Heart left ventricle (tissue), 16 donors: ENCODE results near the gene TIAM2. TPM values are rescaled to one million over a fixed set of nuclear protein-coding genes. Genes with fewer than 3 reads are reported as not detected.

Experiments used
- ATAC-seq, 4 donors: fragments of 200-7000 bp; cut with Tn5 transposase; one replicate each; pipeline ENCODE4 v1.9.1; 2020 to 2022; ENCODE audit warnings: moderate library complexity in 4 of 4, mild to moderate bottlenecking in 3 of 4, moderate number of reproducible peaks in 1 of 4
- DNase-seq, 5 donors: peaks; one replicate each; pipeline ENCODE4 v3.0.0-alpha.2; 2020
- H3K27ac ChIP-seq, 12 donors: fragments of 200-600 bp; sonication (generic) in 4 of 12; one replicate each; pipeline versions ENCODE4 v1.5.0 to v1.8.0; 2016 to 2022; ENCODE audit warnings: mild to moderate bottlenecking in 2 of 12
- H3K27me3 ChIP-seq, 9 donors: fragments of 200-600 bp; sonication (generic) in 2 of 9; one replicate each; pipeline versions ENCODE4 v1.5.1 to v1.8.0; 2016 to 2022; ENCODE audit warnings: mild to moderate bottlenecking in 3 of 9
- H3K36me3 ChIP-seq, 9 donors: fragments of 200-600 bp; sonication (generic) in 2 of 9; one replicate each; pipeline versions ENCODE4 v1.5.0 to v1.8.0; 2018 to 2022; ENCODE audit warnings: mild to moderate bottlenecking in 2 of 9
- H3K4me1 ChIP-seq, 12 donors: fragments of 200-600 bp; sonication (generic) in 4 of 12; one replicate each; pipeline versions ENCODE4 v1.5.0 to v1.8.0; 2016 to 2022; ENCODE audit warnings: mild to moderate bottlenecking in 3 of 12
- H3K4me3 ChIP-seq, 12 donors: fragments of 200-600 bp; sonication (generic) in 4 of 12; one replicate each; pipeline versions ENCODE4 v1.5.0 to v1.8.0; 2017 to 2022; ENCODE audit warnings: mild to moderate bottlenecking in 9 of 12, moderate library complexity in 4 of 12
- H3K9me3 ChIP-seq, 12 donors: fragments of 200-600 bp; sonication (generic) in 4 of 12; one replicate each; pipeline versions ENCODE4 v1.5.0 to v1.8.0; 2016 to 2022; ENCODE audit warnings: mild to moderate bottlenecking in 1 of 12
- POLR2A ChIP-seq, 2 donors: fragments of 450-650 bp; IDR thresholded peaks; one replicate each; pipeline ENCODE4 v1.6.1; 2017; ENCODE audit warnings: antibody characterized with exemption in 2 of 2, mild to moderate bottlenecking in 2 of 2, moderate library complexity in 2 of 2
- WGBS, 4 donors: extraction: QIAGEN DNeasy Blood & Tissue Kit in 2 of 4; methylation state at CpG; one replicate each; pipeline versions ENCODE4 v1.1.5 to v1.1.7; 2013 to 2018; 5-methylcytosine and 5-hydroxymethylcytosine counted together
- intact Hi-C, 10 donors: fragments of 100-400 bp; cut with DNase I; formaldehyde crosslinking; loops; one replicate each; pipeline versions ENCODE4 v1.11.1 to v1.14.2; 2022
- polyA plus RNA-seq, 2 donors: library from polyadenylated mRNA; stranded (reverse); fragments of 200-250 nt; gene quantifications; one replicate each; pipeline ENCODE4 v1.2.3, GENCODE V29; 2013
- total RNA-seq, 9 donors: library from RNA; depleted of rRNA in 2 of 9; stranded (reverse); fragments of >200 nt in 2 of 9; fragmentation: NEBNext Ultra II Directional in 3 of 9; extraction: Animal tissue kit (Norgen Biotek cat#: 25700) in 3 of 9; gene quantifications; one replicate each; pipeline versions ENCODE4 v1.1.0 to v1.2.4, GENCODE V29; 2016 to 2023
- TF ChIP-seq, protein P1 (sequence below), 12 donors: fragments of 200-600 bp; sonication (generic) in 4 of 12; IDR thresholded peaks; one replicate each; pipeline versions ENCODE4 v1.5.0 to v1.8.0; 2018 to 2022; ENCODE audit warnings: antibody characterized with exemption in 12 of 12, mild to moderate bottlenecking in 5 of 12
- donor health status: ischemic (EF 13 %, LVEDD 7.1; RV severe dilation, severe dysfunction).
- donor health status: healthy with polysubstance abuse.
- donor health status: DM: no; HTN: yes; CAD: no.
- donor health status: DM: no; HTN: no; CAD: no.
- donor health status: ischemic (EF 25% LVEDD 6.9; RV normal size, moderate dysfunction).
- donor health status: ischemic (EF 25% LVEDD 5.7; RV mildly dilated, moderate dysfunction).
- donor health status: healthy.
- donor health status: DM: yes; HTN: yes; CAD: no.
- donor health status: ischemic (EF 35%, LVEDD 5.7; RV mildly dilated, moderate dysfunction).
- donor health status: nonischemic (EF 11% LVEDD 7.7; RV severe dilation, severe dysfunction).
- donor health status: DM: yes; HTN: yes; CAD: no.
- donor health status: PGD.
- donor health status: ischemic (EF 29% LVEDD 5.4; RV normal size, mild dysfunction).
- donor health status: nonischemic (EF 23%, LVEDD 6.1; RV moderate dilation, normal function).

Gene TIAM2
- total and polyA plus RNA-seq, 11 donors: 4.6 to 16.5 (median 12.6) TPM

DNA sequence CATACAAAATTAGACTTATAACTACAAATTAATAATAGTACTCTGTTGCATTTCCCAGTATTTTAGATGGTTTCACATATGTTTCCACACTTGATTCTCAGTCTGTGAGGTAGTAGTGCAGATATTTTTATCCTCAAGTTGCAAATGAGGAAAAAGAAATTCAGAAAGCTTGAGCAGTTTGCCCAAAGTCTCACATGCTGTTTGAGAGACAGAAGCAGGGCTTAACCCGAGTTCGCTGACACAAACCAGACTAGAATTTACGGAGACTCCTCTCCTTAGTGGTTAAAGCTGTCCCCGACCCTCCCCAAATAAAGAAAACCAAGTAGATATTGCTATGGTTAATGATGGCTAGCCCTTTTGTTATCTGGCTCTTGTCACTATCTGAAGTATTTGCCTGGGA is 126.2 kb downstream of the TIAM2 start:
- peaks cover 0 to 7% (median 1%) of the 10 kb centered on the region in 12 donors for H3K4me1 ChIP-seq
- H3K4me3 ChIP-seq: peak overlapping the region in 8 of 12 donors; percentile 6 to 39 (median 26)
- no peak for TF ChIP-seq POLR2A (IDR thresholded peaks at IDR 0.05)
- TF ChIP-seq, protein P1, sequence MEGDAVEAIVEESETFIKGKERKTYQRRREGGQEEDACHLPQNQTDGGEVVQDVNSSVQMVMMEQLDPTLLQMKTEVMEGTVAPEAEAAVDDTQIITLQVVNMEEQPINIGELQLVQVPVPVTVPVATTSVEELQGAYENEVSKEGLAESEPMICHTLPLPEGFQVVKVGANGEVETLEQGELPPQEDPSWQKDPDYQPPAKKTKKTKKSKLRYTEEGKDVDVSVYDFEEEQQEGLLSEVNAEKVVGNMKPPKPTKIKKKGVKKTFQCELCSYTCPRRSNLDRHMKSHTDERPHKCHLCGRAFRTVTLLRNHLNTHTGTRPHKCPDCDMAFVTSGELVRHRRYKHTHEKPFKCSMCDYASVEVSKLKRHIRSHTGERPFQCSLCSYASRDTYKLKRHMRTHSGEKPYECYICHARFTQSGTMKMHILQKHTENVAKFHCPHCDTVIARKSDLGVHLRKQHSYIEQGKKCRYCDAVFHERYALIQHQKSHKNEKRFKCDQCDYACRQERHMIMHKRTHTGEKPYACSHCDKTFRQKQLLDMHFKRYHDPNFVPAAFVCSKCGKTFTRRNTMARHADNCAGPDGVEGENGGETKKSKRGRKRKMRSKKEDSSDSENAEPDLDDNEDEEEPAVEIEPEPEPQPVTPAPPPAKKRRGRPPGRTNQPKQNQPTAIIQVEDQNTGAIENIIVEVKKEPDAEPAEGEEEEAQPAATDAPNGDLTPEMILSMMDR (IDR thresholded peaks at IDR 0.05): no peak
- intact Hi-C loops: no loop called here
- H3K27me3 ChIP-seq: no peaks in the 10 kb centered on the region
- no peaks in the 10 kb centered on the region for H3K9me3 ChIP-seq
- H3K36me3 ChIP-seq: no peaks in the 10 kb centered on the region
- WGBS, 4 donors: 36 to 46% (median 39%) methylated on average over 4 of the region's 4 CpGs
- peak overlapping the region in 1 of 12 donors; percentile 28 for H3K27ac ChIP-seq
- no peak for DNase-seq
- no peak for ATAC-seq

DNA sequence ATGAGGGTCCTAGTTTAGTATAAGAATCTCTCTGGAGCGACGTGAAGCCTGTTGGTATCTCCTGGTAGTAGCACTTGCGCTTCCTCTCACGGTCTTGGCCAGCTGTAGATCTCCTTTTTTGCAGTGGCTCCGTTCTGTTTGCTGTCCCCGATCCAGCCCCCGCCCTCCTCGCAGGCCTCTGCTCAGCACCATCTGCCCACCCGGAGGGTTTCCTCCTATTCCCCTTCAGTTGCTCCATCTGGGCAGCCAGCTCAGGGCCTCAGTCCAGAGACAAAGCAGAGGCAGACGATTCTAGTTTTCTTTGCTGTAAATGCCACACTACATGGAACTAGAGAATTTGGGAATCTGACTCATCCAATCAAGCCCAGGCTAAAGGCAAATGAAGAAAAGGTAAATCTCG is 126.6 kb downstream of the TIAM2 start:
- Histone ChIP-seq H3K9me3 (no peaks in the 10 kb centered on the region), H3K27me3 (no peaks in the 10 kb centered on the region), H3K36me3 (no peaks in the 10 kb centered on the region), H3K4me3 (peak overlapping the region in 8 of 12 donors; percentile 6 to 39 (median 26)), H3K27ac (peak overlapping the region in 1 of 12 donors; percentile 28), H3K4me1 (peaks cover 0 to 7% (median 1%) of the 10 kb centered on the region in 12 donors)
- TF ChIP-seq, protein P1 (IDR thresholded peaks at IDR 0.05): no peak
- TF ChIP-seq POLR2A (IDR thresholded peaks at IDR 0.05): no peak
- WGBS, 4 donors: 21 to 35% (median 25%) methylated on average over 11 of the region's 11 CpGs
- ATAC-seq (peak; percentile 50 to 62 (median 53)), DNase-seq (no peak)
- intact Hi-C loops: no loop called here

DNA sequence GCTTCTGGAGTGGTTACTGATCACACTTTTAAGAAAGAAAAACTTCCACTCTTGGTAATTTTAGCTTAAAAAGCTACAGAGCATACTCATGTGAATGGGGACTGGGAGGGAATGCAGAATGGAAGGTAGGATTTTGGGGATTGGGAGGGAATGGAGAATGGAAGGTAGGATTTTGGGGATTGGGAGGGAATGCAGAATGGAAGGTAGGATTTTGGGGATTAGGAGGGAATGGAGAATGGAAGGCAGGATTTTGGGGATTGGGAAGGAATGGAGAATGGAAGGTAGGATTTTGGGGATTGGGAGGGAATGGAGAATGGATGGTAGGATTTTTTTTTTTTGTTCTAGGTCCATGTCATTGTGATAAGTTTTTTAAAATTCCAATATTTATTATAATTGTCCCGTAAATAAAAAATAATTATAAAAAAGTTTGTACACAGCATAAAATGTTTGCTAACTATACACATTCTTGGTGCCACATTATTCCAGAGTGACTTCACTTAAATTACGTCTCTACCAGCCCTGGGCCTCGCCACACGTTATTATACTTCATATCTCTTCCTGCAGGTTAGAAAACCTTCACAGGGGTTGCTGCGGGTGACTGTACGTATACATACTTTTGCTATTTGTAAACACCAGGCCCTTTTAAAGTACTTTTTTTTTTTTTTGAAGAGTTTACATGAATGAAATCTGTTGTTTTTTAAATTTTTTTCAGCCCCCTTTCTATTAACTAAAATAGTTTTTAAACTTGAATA is 127.3 kb downstream of the TIAM2 start:
- intact Hi-C loops: no loop called here
- H3K27ac ChIP-seq: no peak overlapping the region
- H3K9me3 ChIP-seq: no peaks in the 10 kb centered on the region
- H3K4me3 ChIP-seq: peak overlapping the region in 2 of 12 donors; percentile 36 to 39
- DNase-seq (no peak), ATAC-seq (no peak)
- no peaks in the 10 kb centered on the region for H3K27me3 ChIP-seq
- no peaks in the 10 kb centered on the region for H3K36me3 ChIP-seq
- WGBS, 4 donors: 90 to 94% (median 94%) methylated on average over 6 of the region's 6 CpGs
- TF ChIP-seq, protein P1 (IDR thresholded peaks at IDR 0.05): no peak
- TF ChIP-seq POLR2A (IDR thresholded peaks at IDR 0.05): no peak
- peaks cover 0 to 7% (median 1%) of the 10 kb centered on the region in 12 donors for H3K4me1 ChIP-seq

DNA sequence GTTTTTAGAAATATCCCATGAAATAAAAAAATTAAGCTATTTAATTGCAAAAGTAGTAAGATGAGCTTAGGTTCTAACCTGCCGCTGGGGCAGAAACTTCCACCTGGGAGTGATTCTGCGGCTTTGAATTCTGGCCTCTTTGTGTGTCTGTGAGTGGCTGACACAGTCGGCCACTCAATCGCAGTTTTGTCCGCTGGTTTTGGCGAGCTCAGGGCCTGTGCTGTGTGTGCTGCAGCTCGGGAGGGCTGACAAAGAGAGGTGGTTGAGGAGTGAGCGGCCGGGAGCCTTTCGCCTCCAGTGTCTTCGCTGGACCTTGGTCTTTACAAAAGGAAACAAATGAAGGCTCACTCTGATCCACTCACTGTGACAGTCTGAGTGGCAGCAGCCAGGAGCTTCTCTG is 128.4 kb downstream of the TIAM2 start:
- TF ChIP-seq, protein P1 (IDR thresholded peaks at IDR 0.05): no peak
- TF ChIP-seq POLR2A (IDR thresholded peaks at IDR 0.05): no peak
- Histone ChIP-seq H3K9me3 (no peaks in the 10 kb centered on the region), H3K27me3 (no peaks in the 10 kb centered on the region), H3K36me3 (no peaks in the 10 kb centered on the region), H3K27ac (no peak overlapping the region), H3K4me1 (peaks cover 0 to 7% (median 1%) of the 10 kb centered on the region in 12 donors), H3K4me3 (no peak overlapping the region)
- 91 to 95% (median 94%) methylated on average over 11 of the region's 11 CpGs for WGBS, 4 donors
- intact Hi-C loops: no loop called here
- ATAC-seq (no peak), DNase-seq (no peak)
